Natural killer cell treated with Interleukin-12 subunit alpha and Interleukin-12 subunit beta and Interleukin-15 and Interleukin-18, amount 100 ng/mL, for 72 hours (primary cell): ENCODE measurements around the gene RAPGEF1. TPM values are rescaled to one million over a fixed set of nuclear protein-coding genes. Genes with fewer than 3 reads are reported as not detected.

Source experiments
- ATAC-seq, 2 donors: fragments of 150-1000 bp; cut with Tn5 transposase in 1 of 2; sonication (Bioruptor Pico), chemical (Tn5 transposase) in 1 of 2; 2 replicates each; pipeline ENCODE4 v1.10.0; 2021
- DNase-seq: peaks from one replicate; pipeline ENCODE4 v3.0.0; 2022; ENCODE audit warnings: low spot score
- H3K27ac Mint-ChIP-seq, 2 donors: 1 replicate in 1 of 2; 2 replicates in 1 of 2; pipeline ENCODE4 v1.8.0; 2022; ENCODE audit warnings: mixed read lengths in 2 of 2, mild to moderate bottlenecking in 1 of 2, moderate library complexity in 1 of 2
- H3K27me3 Mint-ChIP-seq, 2 donors: 1 replicate in 1 of 2; 2 replicates in 1 of 2; pipeline ENCODE4 v1.8.0; 2022; ENCODE audit warnings: mixed read lengths in 2 of 2
- H3K36me3 Mint-ChIP-seq: one replicate; pipeline ENCODE4 v1.8.0; 2022; ENCODE audit warnings: mixed read lengths
- H3K4me1 Mint-ChIP-seq, 2 donors: 1 replicate in 1 of 2; 2 replicates in 1 of 2; pipeline ENCODE4 v1.8.0; 2022; ENCODE audit warnings: low read depth in 2 of 2, mixed read lengths in 2 of 2, mild to moderate bottlenecking in 1 of 2
- H3K4me3 Mint-ChIP-seq: one replicate; pipeline ENCODE4 v1.8.0; 2022; ENCODE audit warnings: mixed read lengths
- H3K9me3 Mint-ChIP-seq: 2 replicates; pipeline ENCODE4 v1.8.0; 2022; ENCODE audit warnings: mixed read lengths
- total RNA-seq, 2 donors: library from RNA; stranded (reverse); gene quantifications; one replicate each; pipeline ENCODE4 v1.2.3, GENCODE V29; 2022

Gene RAPGEF1
- total RNA-seq, 2 donors from 2014 or later: 109 to 215 TPM

DNA sequence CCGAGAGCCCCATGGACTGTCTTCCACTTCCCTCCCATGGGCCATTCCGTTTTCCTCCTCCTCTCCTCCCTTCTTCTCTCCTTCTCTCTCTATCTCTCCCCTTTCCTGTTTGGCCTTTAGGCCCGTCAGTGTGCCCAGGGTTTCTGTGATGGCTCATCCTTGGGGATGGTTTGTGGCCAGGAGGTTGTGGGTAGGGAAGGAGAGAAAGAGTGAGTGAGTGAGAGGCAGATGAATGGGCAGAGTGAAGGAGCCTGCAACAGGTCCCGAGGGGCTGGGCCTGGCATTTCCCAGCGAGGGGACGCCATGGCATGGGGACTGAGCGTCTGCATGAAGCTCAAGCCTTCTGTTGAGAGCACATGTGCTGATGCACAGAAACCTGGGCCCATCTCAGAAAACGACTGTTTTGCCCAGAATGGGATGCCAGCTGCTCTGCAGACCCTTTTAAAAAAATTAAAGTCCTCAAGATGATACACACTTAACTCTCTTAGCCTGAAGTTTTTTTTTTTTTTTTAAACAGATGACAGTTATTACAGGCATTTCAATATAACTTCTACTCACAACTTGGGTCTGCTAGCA, 125.4 kb downstream of the RAPGEF1 start:
- H3K9me3 Mint-ChIP-seq: no peaks in the 10 kb centered on the region
- peaks cover 7% of the 10 kb centered on the region for H3K36me3 Mint-ChIP-seq
- ATAC-seq: no peak

DNA sequence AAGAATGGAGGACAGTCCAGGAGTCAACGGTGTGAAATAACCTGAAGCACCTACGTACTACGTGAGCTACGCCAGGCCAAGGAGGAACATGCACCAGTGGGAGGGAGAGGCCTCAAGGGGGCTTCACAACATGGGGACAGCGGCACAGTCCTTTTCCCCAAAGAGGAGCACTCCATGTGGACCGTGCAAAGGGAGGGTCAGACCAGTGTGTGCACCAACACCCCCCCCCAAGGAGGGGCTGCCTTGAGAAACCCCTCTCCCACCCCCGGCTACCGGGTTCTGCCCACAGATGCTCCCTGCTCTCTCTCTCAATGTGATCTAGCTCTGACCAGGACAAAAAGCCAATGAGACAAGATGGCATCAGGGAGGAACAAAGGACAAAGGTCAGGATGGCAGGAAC, 126.0 kb downstream of the RAPGEF1 start:
- Mint-ChIP-seq H3K9me3 (no peaks in the 10 kb centered on the region), H3K27me3 (no peaks in the 10 kb centered on the region), H3K4me1 (peaks cover 13 to 34% of the 10 kb centered on the region in 2 donors), H3K36me3 (peaks cover 5% of the 10 kb centered on the region), H3K4me3 (no peak overlapping the region), H3K27ac (no peak overlapping the region)
- DNase-seq (no peak), ATAC-seq (peak in 1 of 2 donors; percentile 20)

More for the DNA sequence above, 125.4 kb downstream of the RAPGEF1 start:
- Mint-ChIP-seq H3K4me1 (peaks cover 14 to 33% of the 10 kb centered on the region in 2 donors), H3K27ac (no peak overlapping the region), H3K4me3 (no peak overlapping the region), H3K27me3 (no peaks in the 10 kb centered on the region)
- DNase-seq: no peak

DNA sequence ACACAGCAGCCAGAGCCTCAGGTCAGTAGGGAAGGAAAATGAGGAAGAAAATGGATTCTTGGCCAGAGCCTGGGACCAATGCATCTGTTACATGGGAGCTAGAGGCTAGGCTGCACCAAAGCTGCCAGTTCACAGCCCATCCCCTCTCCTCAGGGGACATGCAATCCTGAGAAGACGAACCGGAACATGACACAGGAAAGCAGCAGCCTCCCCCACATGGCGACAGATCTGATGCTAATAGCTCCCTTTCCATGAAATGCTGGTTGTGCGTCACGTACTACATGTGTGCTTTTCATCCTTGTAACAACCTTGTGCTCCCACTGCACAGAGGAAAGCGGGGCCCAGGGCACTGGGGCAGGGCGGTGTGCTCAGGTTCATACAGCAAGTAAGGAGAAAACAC, 127.0 kb downstream of the RAPGEF1 start:
- no peaks in the 10 kb centered on the region for H3K9me3 Mint-ChIP-seq
- no peak overlapping the region for H3K4me3 Mint-ChIP-seq
- no peaks in the 10 kb centered on the region for H3K27me3 Mint-ChIP-seq
- no peak overlapping the region for H3K27ac Mint-ChIP-seq
- no peaks in the 10 kb centered on the region for H3K36me3 Mint-ChIP-seq
- H3K4me1 Mint-ChIP-seq: peaks cover 7 to 34% of the 10 kb centered on the region in 2 donors
- no peak for ATAC-seq
- no peak for DNase-seq

DNA sequence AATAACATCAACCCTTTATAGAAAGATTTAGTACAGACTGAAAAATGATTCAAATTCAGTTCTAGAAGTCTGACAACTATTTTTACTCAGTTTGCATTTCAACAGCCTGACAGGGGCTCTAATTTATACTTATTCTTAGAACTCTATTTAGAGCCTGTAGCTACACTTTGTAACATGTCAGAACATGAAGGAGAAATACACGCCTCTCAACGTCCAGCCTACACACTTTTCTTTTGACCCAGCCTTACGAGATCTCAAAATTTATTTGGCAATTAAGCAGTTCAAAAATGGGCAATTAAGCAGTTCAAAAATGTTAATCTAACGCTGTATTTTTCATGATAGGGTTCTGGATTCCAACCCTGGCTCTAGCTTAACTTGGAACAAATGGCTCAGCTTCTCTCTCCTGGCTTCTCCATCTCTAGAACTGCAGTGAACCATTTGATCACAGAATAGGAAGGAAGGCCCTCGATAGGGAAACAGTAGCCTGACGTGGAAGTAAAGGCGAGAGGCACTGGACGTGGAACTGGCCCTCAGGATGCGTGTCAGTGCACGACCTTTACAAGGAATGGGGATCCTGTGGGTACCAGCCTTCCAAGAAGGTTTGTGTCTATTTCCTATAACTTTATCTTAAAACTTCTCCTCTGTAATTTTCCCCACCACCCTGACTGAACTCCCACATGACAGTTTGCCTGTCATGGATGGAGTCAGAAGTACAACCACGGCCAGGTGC, 128.1 kb downstream of the RAPGEF1 start:
- Mint-ChIP-seq H3K27me3 (no peaks in the 10 kb centered on the region), H3K36me3 (no peaks in the 10 kb centered on the region), H3K4me3 (no peak overlapping the region), H3K27ac (peak overlapping the region in 1 of 2 donors; percentile 45), H3K9me3 (no peaks in the 10 kb centered on the region), H3K4me1 (peaks cover 12 to 36% of the 10 kb centered on the region in 2 donors)
- no peak for DNase-seq
- ATAC-seq: no peak

DNA sequence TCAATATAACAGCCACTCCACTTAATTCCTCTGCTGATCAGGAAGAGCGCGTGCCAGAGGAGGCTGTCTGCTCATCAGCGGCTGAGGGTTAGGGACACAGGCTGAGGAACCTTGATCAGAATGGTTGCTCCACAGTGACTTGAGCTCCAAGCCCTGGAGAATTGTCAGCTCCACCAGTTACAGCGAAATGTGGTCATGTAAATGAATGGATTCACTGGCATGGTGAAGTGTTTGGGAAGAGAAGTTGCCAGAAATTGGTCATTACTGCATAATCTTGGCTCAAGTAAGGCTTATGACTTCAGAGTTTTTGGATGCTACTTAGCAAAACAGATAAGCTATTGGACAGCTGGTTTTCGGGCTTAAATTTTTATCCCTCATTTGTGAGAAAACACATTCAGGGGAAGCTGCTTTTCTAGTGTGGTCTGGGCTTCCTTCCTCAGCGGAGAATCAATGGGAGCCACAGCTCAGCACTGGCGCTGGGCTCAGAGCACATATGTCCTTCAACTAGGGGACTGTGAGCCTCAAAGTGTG, 129.6 kb downstream of the RAPGEF1 start:
- peaks cover 13 to 38% of the 10 kb centered on the region in 2 donors for H3K4me1 Mint-ChIP-seq
- ATAC-seq (no peak), DNase-seq (no peak)
- no peak overlapping the region for H3K27ac Mint-ChIP-seq
- H3K36me3 Mint-ChIP-seq: no peaks in the 10 kb centered on the region
- H3K4me3 Mint-ChIP-seq: no peak overlapping the region
- no peaks in the 10 kb centered on the region for H3K27me3 Mint-ChIP-seq
- H3K9me3 Mint-ChIP-seq: no peaks in the 10 kb centered on the region

DNA sequence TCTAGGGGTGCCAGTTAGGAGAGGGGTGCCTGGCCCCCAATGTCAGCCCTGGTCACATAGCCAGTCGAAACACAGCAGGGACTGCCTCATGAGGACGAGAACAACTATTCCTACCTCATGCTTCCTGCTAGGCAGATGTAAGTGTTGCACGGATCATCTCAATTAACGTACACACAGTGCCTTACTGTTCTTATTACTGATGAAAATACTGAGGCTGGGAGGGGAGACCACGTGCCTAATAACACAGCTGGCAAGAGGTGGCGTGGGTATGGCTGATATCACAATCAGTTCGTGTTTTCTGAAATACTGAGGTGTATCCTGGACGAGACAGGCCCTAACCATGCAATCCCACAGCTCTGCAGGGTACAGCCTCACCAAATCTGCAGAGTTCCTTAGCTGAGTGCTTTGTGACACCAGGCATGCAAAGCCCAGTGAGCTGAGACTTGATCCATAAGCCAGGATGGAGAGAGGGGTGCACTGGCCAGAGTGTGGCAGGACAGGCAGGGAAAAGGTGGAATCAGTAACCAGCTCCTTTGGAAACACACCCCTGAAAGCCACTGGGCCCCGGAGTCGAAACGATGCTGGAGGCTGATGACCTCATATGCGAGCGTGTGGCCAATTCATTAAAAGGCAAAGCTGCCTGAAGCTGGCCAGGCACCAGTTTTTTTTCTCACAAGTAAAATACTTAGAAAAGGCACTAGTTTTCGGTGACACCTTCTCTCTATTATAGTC, 130.6 kb downstream of the RAPGEF1 start:
- Mint-ChIP-seq H3K36me3 (no peaks in the 10 kb centered on the region), H3K27me3 (no peaks in the 10 kb centered on the region), H3K4me3 (no peak overlapping the region), H3K4me1 (peaks cover 13 to 37% of the 10 kb centered on the region in 2 donors), H3K9me3 (no peaks in the 10 kb centered on the region), H3K27ac (no peak overlapping the region)
- DNase-seq (no peak), ATAC-seq (no peak)

DNA sequence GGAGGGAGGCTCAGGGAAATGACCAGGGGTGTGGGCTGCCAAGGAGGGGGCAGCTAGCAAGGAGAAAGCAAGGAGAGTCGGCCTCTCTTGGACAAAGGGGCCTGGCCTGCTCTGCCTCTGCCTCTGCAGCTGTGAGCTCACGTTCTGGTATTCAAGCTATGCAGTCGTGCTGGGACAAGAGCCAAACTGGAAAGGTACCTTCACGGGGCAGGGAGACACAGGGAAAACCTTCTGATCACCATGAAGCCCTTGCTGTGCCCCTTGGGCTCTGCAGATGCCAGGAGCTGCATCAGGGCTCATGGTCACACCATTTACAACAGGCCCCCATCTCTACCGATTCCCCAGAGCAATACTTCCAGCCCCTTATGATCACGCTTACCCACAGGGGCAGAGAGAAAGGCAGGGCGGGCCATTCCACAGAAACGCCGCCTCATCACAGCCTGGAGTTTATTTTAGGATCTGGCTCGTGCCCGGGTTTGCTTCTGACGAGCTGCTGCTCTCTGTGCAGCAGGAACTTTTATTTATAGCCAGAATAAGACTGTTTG, 131.3 kb downstream of the RAPGEF1 start:
- H3K27me3 Mint-ChIP-seq: no peaks in the 10 kb centered on the region
- H3K27ac Mint-ChIP-seq: no peak overlapping the region
- DNase-seq (no peak), ATAC-seq (no peak)
- H3K9me3 Mint-ChIP-seq: no peaks in the 10 kb centered on the region
- H3K36me3 Mint-ChIP-seq: no peaks in the 10 kb centered on the region
- H3K4me1 Mint-ChIP-seq: peaks cover 13 to 30% of the 10 kb centered on the region in 2 donors
- H3K4me3 Mint-ChIP-seq: no peak overlapping the region

DNA sequence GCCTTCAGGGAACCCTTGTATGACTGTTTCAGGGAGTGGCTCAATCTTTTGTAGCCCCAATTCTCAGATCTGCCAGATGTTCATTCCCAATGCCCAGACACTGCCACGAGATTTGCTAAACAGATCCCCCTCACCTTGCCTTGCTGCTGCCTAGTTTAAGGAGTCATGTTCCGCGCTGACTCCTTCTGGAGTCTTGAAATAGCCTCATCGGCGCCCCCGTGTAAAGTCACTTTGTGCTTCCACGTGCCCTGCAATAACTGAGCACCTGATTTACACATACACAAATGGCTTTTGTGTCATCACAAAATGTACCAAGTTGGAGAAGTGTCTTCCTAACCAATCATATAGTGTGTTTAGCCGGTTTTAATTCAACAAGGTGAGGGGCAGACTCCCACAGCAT, 132.3 kb downstream of the RAPGEF1 start:
- H3K27me3 Mint-ChIP-seq: no peaks in the 10 kb centered on the region
- H3K27ac Mint-ChIP-seq: no peak overlapping the region
- peaks cover 8 to 26% of the 10 kb centered on the region in 2 donors for H3K4me1 Mint-ChIP-seq
- no peak overlapping the region for H3K4me3 Mint-ChIP-seq
- no peak for DNase-seq
- no peak for ATAC-seq
- no peaks in the 10 kb centered on the region for H3K36me3 Mint-ChIP-seq
- H3K9me3 Mint-ChIP-seq: no peaks in the 10 kb centered on the region

DNA sequence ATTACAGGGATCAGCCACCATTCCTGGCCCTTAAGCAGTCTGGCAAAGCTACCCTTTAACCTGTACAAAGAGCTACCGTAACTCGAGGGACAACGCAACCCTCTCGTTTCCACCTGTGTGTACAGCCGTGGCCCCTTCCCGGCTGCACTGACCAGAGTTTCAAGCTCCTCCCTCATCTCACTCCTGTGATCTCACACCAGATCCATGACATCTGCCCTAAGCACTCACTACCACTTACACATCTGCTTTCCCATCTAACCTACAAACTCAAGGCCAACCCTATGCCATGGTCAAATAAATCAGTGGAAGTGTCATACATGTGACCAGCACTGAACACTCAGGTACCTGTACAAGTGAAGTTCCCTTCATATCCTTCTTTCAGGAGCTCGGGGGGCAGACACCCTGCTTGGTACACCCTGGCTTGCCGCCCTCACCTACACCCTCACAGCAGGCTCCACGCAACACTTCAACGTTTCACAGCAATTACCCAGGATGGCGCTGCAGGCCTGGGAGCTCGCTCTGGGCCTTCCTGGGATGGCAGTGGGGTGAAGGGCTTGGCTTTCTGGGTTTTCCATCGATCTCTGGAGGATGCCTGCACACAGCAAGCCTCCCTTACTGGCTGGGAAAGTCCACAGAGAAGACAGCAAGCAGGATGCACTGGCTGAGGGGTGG, 132.8 kb downstream of the RAPGEF1 start:
- DNase-seq (no peak), ATAC-seq (no peak)
- peak overlapping the region in 1 of 2 donors; percentile 52 for H3K27ac Mint-ChIP-seq
- peaks cover 6 to 30% of the 10 kb centered on the region in 2 donors for H3K4me1 Mint-ChIP-seq
- peaks cover 3% of the 10 kb centered on the region for H3K36me3 Mint-ChIP-seq
- no peak overlapping the region for H3K4me3 Mint-ChIP-seq
- H3K9me3 Mint-ChIP-seq: no peaks in the 10 kb centered on the region
- no peaks in the 10 kb centered on the region for H3K27me3 Mint-ChIP-seq

DNA sequence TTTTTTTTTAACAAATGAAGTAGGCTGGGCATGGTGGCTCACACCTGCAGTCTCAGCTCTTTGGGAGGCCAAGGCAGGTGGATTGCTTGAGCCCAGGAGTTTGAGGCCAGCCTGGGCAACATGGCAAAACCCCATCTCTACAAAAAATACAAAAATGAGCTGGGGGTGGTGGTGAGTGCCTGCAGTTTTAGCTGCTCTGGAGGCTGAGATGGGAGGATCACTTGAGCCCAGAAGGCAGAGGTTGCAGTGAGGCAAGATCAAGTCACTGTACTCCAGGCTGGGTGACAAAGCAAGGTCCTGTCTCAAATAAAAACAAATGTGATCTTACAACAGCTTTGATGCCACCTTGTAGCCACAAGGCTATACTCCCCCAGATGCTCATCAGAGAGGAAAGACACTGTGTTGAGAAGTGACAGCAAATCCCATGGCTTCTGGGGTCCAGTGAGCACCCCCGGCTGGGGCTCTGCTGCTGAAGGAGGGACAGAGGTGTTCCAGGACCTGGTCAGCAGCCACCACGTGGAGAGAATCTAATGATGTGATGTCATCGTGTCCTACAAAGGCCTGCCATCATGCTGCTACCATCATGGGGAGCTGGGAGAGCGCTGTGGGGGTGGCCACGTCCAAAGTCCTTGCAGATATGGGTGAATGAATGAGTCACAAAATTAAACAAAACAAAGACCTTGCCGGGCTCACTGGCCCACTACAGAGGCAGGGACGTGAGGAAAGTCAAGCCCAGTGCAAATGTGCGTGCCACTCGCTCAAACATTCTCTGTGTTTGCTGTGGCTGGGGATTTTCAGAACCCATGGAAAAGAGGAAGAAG, 133.9 kb downstream of the RAPGEF1 start:
- Mint-ChIP-seq H3K4me3 (no peak overlapping the region), H3K27ac (peak overlapping the region; percentile 52 to 53), H3K4me1 (peaks cover 14 to 29% of the 10 kb centered on the region in 2 donors), H3K9me3 (no peaks in the 10 kb centered on the region), H3K36me3 (peaks cover 12% of the 10 kb centered on the region), H3K27me3 (no peaks in the 10 kb centered on the region)
- DNase-seq: no peak
- no peak for ATAC-seq

DNA sequence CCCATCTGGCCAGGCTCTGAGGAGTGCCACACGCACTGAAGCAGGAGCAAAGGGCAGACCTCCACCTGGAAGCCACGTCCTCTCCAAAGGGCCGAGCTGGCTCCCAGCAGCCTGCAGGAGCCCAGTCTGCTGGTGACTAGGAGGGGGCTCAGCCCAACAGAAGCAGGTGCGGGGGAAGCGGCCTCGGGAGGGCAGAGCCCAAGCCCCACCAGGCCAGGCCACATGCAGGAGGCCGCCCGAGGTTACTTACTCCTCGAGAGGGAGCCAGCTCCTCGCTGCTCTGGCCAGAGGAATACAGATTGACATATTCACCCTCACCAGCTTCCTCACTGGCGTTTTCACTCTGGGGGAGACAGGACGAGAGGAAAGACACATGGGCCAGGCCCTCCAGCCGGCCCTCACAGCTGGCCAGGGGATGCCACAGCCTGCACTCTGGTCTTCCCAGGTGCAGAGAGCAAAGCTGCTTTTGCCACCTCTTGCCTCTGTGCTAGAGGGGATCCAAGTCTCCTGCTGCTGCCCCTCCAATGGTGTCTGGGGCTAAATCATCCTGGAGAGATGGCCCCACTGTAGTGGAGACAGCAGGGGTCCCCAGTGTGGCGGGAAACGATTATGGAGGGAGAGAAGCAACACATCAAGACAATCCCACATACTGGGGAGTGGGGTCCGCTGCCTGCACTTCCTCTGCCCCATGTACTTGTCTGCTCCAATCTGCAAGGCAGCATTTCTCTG, 136.0 kb downstream of the RAPGEF1 start:
- DNase-seq (no peak), ATAC-seq (peak in 1 of 2 donors; percentile 28)
- H3K27ac Mint-ChIP-seq: no peak overlapping the region
- no peaks in the 10 kb centered on the region for H3K9me3 Mint-ChIP-seq
- H3K27me3 Mint-ChIP-seq: no peaks in the 10 kb centered on the region
- peaks cover 12% of the 10 kb centered on the region for H3K36me3 Mint-ChIP-seq
- H3K4me3 Mint-ChIP-seq: no peak overlapping the region
- H3K4me1 Mint-ChIP-seq: peaks cover 14 to 24% of the 10 kb centered on the region in 2 donors

DNA sequence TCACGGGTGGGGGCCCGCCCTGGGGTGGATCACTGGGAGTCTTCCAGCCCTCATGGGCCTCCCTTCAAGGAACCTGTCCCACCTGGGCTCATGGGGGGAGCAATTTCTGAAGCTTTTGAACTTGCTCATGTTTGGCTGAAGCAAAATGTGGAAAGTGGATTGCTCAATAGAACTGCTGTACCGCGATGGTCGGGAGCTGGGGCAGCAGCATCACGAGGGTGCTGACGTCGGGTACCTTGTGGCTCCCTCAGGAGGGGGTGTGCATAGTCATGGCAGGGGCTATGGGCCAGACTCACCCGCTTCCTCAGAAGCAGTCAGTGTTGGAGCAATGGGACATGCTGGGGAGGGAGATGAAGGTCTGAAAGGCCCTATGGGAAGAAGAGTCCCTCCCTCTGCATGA, 136.7 kb downstream of the RAPGEF1 start:
- Mint-ChIP-seq H3K36me3 (peaks cover 12% of the 10 kb centered on the region), H3K4me1 (peaks cover 14 to 25% of the 10 kb centered on the region in 2 donors), H3K27ac (no peak overlapping the region), H3K9me3 (no peaks in the 10 kb centered on the region), H3K4me3 (no peak overlapping the region), H3K27me3 (no peaks in the 10 kb centered on the region)
- DNase-seq (no peak), ATAC-seq (no peak)
